Forelimb muscle (tissue), 1 donor: Measurements from ENCODE around the gene APOO. TPM values are rescaled to one million over a fixed set of nuclear protein-coding genes. Genes with fewer than 3 reads are reported as not detected.

Experiments
- DNase-seq: peaks from one replicate; pipeline ENCODE4 v3.0.0-alpha.2; 2013; ENCODE audit warnings: low read depth
- polyA plus RNA-seq: library from polyadenylated mRNA; unstranded; fragments of 120-200 nt; gene quantifications from one replicate; pipeline ENCODE4 v1.2.1, GENCODE V29; 2013; ENCODE audit not compliant: insufficient read length

Gene APOO
- polyA plus RNA-seq, result 13.6 TPM

DNA sequence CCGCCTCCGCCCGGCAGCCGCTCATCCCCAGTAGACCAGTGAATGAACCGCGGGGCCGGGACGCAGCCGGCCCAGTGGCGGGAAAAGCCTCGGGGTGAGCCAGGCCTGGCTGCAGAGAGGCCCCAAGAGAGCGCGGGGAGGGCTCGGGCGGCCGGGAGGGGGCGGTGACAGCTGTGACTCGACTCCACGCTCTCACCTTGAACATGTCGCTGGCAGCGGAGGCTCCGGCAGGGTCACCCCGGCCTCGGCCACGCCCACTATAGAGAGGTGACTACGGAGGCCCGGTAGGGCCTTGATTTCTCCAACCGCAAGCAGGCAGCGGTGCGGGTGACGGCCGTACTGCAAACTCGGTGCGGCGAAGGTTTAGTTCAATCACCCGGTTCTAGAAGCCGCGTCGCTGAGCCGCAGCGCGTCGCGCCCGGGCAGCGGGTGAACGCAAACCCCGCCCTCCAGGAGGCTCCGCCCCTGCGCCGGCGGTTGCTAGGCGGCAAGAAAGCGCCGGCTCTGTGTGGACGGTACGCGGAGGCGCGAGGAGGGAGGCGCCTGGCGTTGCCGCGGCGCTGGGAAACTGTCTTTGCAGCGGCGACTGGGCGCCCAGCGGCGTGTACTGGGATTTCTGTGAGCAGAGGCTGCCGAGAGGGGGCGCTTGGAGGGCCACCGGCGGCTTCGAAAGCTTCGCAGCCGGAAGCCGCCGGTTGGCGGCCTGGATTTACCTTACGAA is at the start of gene APOO, which contains the start of gene CXorf58:
Gene APOO, minus strand, starts transcription at position 441 of the 721 bp plus-strand sequence. Its CDS starts 236 bp downstream, at position 205.
Gene CXorf58, plus strand, starts transcription at position 509 of the 721 bp plus-strand sequence. CDS start 2,297 bp downstream, outside the sequence.
- peak; percentile 80 for DNase-seq

- no peak for DNase-seq
Measured at GRCh38 chrX:23954396-23954795, 46.7 kb upstream of the APOO start.

DNA sequence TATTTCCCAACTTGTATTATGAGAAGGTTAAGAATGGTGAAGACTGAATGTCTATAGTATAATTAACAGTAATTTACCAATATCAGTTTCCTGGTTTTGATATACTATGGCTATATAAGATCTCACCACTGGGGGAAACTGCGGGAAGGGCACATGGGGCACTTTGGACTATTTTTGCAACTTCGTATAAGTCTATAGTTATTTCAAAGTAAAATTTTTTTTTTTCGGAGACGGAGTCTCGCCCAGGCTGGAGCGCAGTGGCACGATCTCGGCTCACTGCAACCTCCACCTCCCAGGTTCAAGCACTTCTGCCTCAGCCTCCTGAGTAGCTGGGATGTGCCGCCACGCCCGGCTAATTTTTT is 46.2 kb upstream of the APOO start:
- no peak for DNase-seq

GRCh38 chrX:23952984-23953907 is 45.5 kb upstream of the APOO start:
- no peak for DNase-seq

DNA sequence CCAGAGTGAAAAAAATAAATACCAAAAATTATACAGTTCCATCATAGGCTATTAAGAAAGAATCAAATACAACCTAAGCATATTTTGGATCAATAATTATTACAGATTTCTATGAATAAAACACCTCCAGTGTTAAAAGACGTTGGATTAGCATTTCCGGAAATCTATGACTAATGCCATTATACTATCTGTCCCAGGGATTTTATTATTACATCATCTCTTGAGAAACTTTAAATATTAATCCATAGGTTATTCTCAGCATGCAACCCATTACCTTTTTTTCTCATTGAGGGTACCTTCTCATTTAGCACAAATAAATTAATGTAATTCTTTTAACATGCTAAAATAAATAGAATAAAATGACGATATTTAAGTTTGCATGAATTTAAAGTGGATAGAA is 44.7 kb upstream of the APOO start:
- no peak for DNase-seq

GRCh38 chrX:23945206-23945605 is 37.5 kb upstream of the APOO start:
- no peak for DNase-seq

DNA sequence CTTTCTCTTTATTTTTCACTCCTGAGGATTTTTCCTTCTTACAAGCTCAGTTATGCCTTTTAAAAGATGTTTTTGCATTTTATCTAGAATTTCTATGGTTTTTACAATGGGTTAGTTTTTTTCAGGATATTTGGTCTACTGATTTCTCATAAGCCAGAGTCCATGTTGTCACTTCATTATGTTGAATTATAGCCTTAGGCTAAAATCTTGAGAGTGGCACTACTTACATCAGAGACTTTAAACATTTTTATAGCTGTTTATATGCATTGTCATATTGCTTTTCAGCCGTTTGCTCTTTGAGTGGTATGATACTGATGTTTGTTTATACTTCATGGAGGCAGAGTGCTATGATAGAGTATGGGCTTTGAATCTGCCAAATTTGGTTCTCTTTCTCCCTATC is 36.5 kb upstream of the APOO start:
- no peak for DNase-seq

- no peak for DNase-seq
Measured at GRCh38 chrX:23939203-23939602, 31.5 kb upstream of the APOO start.

GRCh38 chrX:23938690-23939089 is 31.0 kb upstream of the APOO start:
- no peak for DNase-seq

- no peak for DNase-seq
Measured at GRCh38 chrX:23937100-23937499, 29.4 kb upstream of the APOO start.

DNA sequence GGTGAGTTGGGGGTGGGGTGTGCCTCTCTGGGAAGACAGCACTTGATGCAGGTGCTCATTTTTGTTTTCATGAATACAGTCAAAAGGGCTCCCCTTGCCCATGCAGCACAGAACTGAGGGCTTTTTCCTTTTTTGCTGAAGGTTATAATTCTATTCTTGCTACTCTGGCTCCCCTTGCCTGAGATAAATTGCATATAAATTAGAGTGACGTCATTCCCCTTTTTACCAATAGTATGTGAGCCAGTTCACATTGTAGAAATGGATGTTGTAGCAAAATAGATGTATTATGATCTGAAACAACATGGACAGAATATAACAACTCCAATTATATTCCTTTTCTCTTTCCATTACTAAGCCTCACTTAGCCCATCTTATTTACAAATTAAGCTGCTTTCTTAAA is 28.4 kb upstream of the APOO start:
- no peak for DNase-seq

DNA sequence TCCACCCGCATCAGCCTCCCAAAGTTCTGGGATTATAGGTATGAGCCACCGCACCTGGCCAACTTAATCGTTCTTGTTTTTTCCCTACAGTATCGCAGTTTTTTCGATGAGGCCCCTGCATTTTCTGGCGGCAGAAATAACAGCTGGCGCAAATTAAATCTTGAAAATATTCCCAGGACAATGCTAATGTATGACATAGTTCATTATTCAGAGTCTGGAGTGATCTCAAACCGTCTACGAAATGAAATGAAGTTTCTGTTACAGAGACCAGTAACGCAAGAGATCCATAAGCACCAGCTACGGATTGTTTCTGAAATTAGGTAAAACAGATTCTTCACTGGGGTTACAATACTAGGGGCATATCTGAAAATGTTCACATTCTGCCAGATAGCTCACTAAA is 27.4 kb upstream of the APOO start:
- no peak for DNase-seq

GRCh38 chrX:23932046-23932445 is 24.3 kb upstream of the APOO start:
- no peak for DNase-seq

- no peak for DNase-seq
Measured at GRCh38 chrX:23930894-23931604, 23.3 kb upstream of the APOO start.

- no peak for DNase-seq
Measured at GRCh38 chrX:23926015-23926414, 18.3 kb upstream of the APOO start.

GRCh38 chrX:23919706-23920320 is 12.1 kb upstream of the APOO start:
- DNase-seq, result no peak

DNA sequence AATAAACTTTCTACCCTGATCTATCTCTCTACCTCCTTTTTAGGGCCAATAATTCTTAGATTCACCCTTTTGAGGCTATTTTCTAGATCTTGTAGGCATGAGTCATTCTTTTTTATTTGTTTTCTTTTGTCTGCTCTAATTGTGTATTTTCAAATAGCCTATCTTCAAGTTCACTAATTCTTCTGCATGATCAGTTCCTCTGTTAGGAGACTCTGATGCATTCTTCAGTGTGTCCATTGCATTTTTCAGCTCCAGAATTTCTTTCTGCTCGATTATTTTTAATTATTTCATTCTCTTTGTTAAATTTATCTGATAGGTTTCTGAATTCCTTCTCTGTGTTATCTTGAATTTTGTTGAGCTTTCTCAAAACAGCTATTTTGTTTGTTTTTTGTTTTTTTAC is 11.4 kb upstream of the APOO start:
- DNase-seq, result no peak

DNA sequence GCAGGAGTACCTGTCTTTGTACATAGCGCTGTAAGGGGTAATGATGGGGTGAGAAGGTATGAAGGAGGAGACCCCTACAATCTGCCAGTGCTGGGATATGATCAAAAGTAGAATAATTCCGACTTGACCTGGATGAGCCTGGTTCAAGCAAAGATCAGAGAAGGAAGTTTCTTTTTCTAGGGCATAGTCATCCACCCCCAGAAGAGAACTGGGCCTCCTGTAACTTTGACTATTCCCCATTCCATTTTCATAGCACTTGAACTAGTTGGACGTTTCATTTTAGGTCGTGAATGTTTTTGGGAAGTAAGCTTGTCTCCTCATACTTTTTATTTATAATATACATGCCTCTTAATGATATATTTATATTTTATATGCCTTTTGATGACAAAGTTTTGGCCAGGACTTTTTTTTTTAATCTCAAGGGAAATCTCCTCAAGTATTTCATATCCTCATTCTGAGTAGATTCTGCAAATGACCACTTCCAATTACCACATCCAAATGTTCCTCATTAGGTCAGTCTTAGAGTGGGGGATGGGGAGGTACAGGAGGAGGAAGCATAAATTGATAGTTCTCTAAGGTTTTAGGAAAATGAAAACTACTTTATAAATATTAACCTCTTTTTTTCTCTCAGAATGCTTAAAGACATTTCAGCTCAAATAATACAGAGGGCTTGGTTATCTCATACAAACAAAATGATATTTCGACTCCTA is 3.5 kb upstream of the APOO start:
- DNase-seq, result no peak

GRCh38 chrX:23908219-23909004 is 674 bp upstream of the APOO start:
- no peak for DNase-seq

DNA sequence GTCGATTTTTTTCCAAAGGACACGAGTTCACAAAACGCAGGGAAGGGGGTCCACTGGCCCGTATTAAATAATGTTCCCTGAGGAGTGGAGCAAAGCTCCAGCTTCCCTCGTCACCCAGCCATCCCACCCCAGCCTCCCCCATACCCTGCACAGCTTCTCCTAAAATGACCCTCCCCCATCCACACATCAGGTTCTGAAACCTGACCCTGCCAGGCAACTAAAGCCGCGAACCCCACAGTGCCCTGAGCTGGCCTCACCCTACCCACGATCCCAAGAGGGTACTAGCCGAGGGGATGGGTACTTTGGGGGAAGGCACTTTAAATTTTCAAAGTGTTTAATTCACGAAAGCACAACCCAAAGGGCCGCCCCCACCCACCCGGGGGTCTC is 634 bp downstream of the APOO start:
- no peak for DNase-seq
